Measurements from ENCODE around the gene VPS8. TPM values are rescaled to one million over a fixed set of nuclear protein-coding genes. Genes with fewer than 3 reads are reported as not detected.

Gene VPS8
- total and polyA plus RNA-seq, 2 of the 8 experiments (the other 6 are each of a cell fraction or from before 2014, with no cell fraction given): 13.0 to 41.0 TPM

GRCh38 chr3:184942735-184943134 lies 130.8 kb downstream of the VPS8 start:
- CTCF ChIA-PET (ENCODE audit: partially characterized antibody): interaction anchor here (0.6 to 0.9 kb wide), 2 partner anchors 11 to 68 kb away, joined by 3 read pairs; no protein-coding TSS in a partner anchor

More at GRCh38 chr3:184942735-184943134, 130.8 kb downstream of the VPS8 start:
- WGBS, 2 experiments (ENCODE audit: extremely low coverage in 1 of 2, insufficient coverage in 1 of 2, insufficient read length in 1 of 2, insufficient replicate concordance in 2 of 2, low coverage in 1 of 2, low lambda C conversion rate in 2 of 2, missing lambda C conversion rate in 1 of 2): 86% methylated on average over 3 of the region's 3 CpGs; no CpG with 5 or more reads in 1 of the 2 experiments
- Histone ChIP-seq H4K20me1 (replicated peaks in 1 of 2; ENCODE audit: control insufficient read depth in 1 of 2, insufficient read depth in 2 of 2, low read length in 2 of 2) (no peaks in the 10 kb centered on the region), H3K79me1 (ENCODE audit: low read depth, low read length) (no peaks in the 10 kb centered on the region), H2BK12ac (ENCODE audit: low read depth, low read length) (no peak overlapping the region), H4K91ac (replicated peaks; ENCODE audit: insufficient read length, low read length) (no peak overlapping the region), H3K27me3 (replicated peaks in 1 of 4; ENCODE audit: control insufficient read depth in 3 of 4, extremely low read depth in 1 of 4, insufficient read depth in 3 of 4, low read length in 3 of 4) (no peaks in the 10 kb centered on the region), H2BK5ac (ENCODE audit: low read depth, low read length) (no peak overlapping the region), H3K18ac (ENCODE audit: extremely low read depth, low read length) (no peak overlapping the region), H3K9me3 (ENCODE audit: insufficient read depth in 2 of 2, low read depth in 1 of 2, low read length in 1 of 2) (no peaks in the 10 kb centered on the region), H2BK20ac (ENCODE audit: low read length) (no peak overlapping the region), H4K5ac (ENCODE audit: insufficient read length, low read depth, low read length) (no peak overlapping the region), H3K23ac (ENCODE audit: insufficient read length) (no peak overlapping the region), H3K79me2 (ENCODE audit: control insufficient read depth in 1 of 2, insufficient read depth in 2 of 2, low read length in 2 of 2) (no peaks in the 10 kb centered on the region), H3K4me2 (ENCODE audit: insufficient read depth in 1 of 2, low read depth in 2 of 2, low read length in 2 of 2) (no peak overlapping the region), H3K56ac (replicated peaks; ENCODE audit: insufficient read length, low read depth, low read length) (no peak overlapping the region), H2AK5ac (ENCODE audit: low read depth, low read length) (no peak overlapping the region), H2BK120ac (replicated peaks; ENCODE audit: low read depth, low read length) (no peak overlapping the region), H3K36me3 (ENCODE audit: control insufficient read depth in 2 of 4, insufficient read depth in 4 of 4, low read length in 3 of 4) (peaks cover 0 to 3% (median 0%) of the 10 kb centered on the region in 4 experiments; a peak in 2 of 8 replicates), H3K14ac (ENCODE audit: insufficient read length) (no peak overlapping the region), H3K4me1 (replicated peaks in 1 of 4; ENCODE audit: control insufficient read depth in 3 of 4, insufficient read depth in 4 of 4, low read length in 3 of 4) (peaks cover 0 to 8% (median 0%) of the 10 kb centered on the region in 4 experiments; a peak in 2 of 7 replicates), H2AFZ (ENCODE audit: low read length) (no peak overlapping the region), H3K23me2 (ENCODE audit: low read depth, low read length) (no peaks in the 10 kb centered on the region), H3K4ac (replicated peaks; ENCODE audit: insufficient read length, low read depth, low read length) (no peak overlapping the region), H3K4me3 (ENCODE audit: extremely low read depth in 1 of 4, insufficient read depth in 2 of 4, low read depth in 3 of 4, low read length in 4 of 4) (no peak overlapping the region), H3K27ac (ENCODE audit: low read depth, low read length) (no peak overlapping the region), H3K9ac (replicated peaks in 1 of 4; ENCODE audit: extremely low read depth in 1 of 4, low read depth in 3 of 4, low read length in 3 of 4) (no peak overlapping the region), H4K8ac (ENCODE audit: extremely low read depth, insufficient read depth, low read length) (no peak overlapping the region), H2BK15ac (ENCODE audit: low read length) (no peak overlapping the region)
- POLR2A ChIA-PET (ENCODE audit: partially characterized antibody): no interaction called here
- TF ChIP-seq POLR2A (IDR thresholded peaks at IDR 0.05; ENCODE audit: control extremely low read depth in 1 of 2, low read depth in 2 of 2, low read length in 2 of 2): no peak
- no peak for TF ChIP-seq POLR2AphosphoS5 (IDR thresholded peaks at IDR 0.05; ENCODE audit: low read depth, low read length)
- no peak for TF ChIP-seq RXRA (IDR thresholded peaks at IDR 0.05; ENCODE audit: insufficient read depth, low read depth, low read length)
- TF ChIP-seq KDM1A (IDR thresholded peaks at IDR 0.05; ENCODE audit: borderline replicate concordance, low read length): no peak
- no peak for TF ChIP-seq SAP30 (IDR thresholded peaks at IDR 0.05; ENCODE audit: insufficient read depth, insufficient replicate concordance, low read length)
- TF ChIP-seq FOSL1 (IDR thresholded peaks at IDR 0.05; ENCODE audit: insufficient read depth, low read depth, low read length): no peak
- TF ChIP-seq JUN (IDR thresholded peaks at IDR 0.05; ENCODE audit: low read depth, low read length): no peak
- TF ChIP-seq TBP (IDR thresholded peaks at IDR 0.05; ENCODE audit: low read depth, low read length): no peak
- DNase-seq (ENCODE audit: low read depth in 1 of 2, low spot score in 2 of 2) (no peak), FAIRE-seq (no peak)
